Gastrocnemius medialis (tissue), 4 donors: ENCODE results near the gene GPRC5D. TPM values are rescaled to one million over a fixed set of nuclear protein-coding genes. Genes with fewer than 3 reads are reported as not detected.

Source experiments
- ATAC-seq, 2 donors: fragments of 150-250 bp; one replicate each; pipeline ENCODE4 v1.9.1; 2016
- DNase-seq, 2 donors: peaks; one replicate each; pipeline ENCODE4 v3.0.0-alpha.2; 2019
- H3K27ac ChIP-seq, 4 donors: fragments of 200-600 bp; sonication (generic); 1 replicate in 1 of 4; 2 replicates in 3 of 4; pipeline ENCODE4 v1.5.1; 2016 to 2018; ENCODE audit warnings: mild to moderate bottlenecking in 2 of 4, moderate library complexity in 1 of 4
- H3K27me3 ChIP-seq, 3 donors: fragments of 200-600 bp; sonication (generic) in 2 of 3; 1 replicate in 1 of 3; 2 replicates in 2 of 3; pipeline versions ENCODE4 v1.5.1 to v1.6.0; 2016 to 2019; ENCODE audit warnings: mild to moderate bottlenecking in 1 of 3, moderate library complexity in 1 of 3
- H3K36me3 ChIP-seq, 2 donors: fragments of 200-600 bp; sonication (generic) in 1 of 2; one replicate each; pipeline ENCODE4 v1.5.1; 2017 to 2018
- H3K4me1 ChIP-seq, 2 donors: fragments of 200-600 bp; sonication (generic) in 1 of 2; one replicate each; pipeline ENCODE4 v1.5.1; 2016 to 2017; ENCODE audit warnings: mild to moderate bottlenecking in 2 of 2
- H3K4me3 ChIP-seq, 4 donors: fragments of 200-600 bp; sonication (generic) in 3 of 4; 1 replicate in 1 of 4; 2 replicates in 3 of 4; pipeline ENCODE4 v1.5.1; 2016 to 2019; ENCODE audit warnings: mild to moderate bottlenecking in 2 of 4
- H3K9me3 ChIP-seq, 3 donors: fragments of 200-600 bp; sonication (generic) in 2 of 3; 1 replicate in 1 of 3; 2 replicates in 2 of 3; pipeline ENCODE4 v1.5.1; 2016 to 2019
- POLR2A ChIP-seq, 2 donors: fragments of 450-650 bp; IDR thresholded peaks; one replicate each; pipeline ENCODE4 v1.6.1; 2017; ENCODE audit warnings: antibody characterized with exemption in 2 of 2, mild to moderate bottlenecking in 2 of 2, moderate library complexity in 2 of 2
- in situ Hi-C, 4 donors: fragments of 200-750 bp; cut with MboI; loops; one replicate each; pipeline versions ENCODE4 v1.15.0 to v1.8.0; 2017; ENCODE audit warnings: low sequenced_read_pairs in 4 of 4
- intact Hi-C: fragments of 100-400 bp; cut with DNase I; formaldehyde crosslinking; loops from one replicate; pipeline ENCODE4 v1.15.1; 2023; ENCODE audit warnings: low total_unique reads
- microRNA counts, 2 donors: library from miRNA; unstranded; fragments of <30 nt; microRNA quantifications; one replicate each; lab custom pipeline; 2016
- total RNA-seq, 4 donors: library from RNA; depleted of rRNA; stranded (reverse); fragments of >200 nt; gene quantifications; one replicate each; pipeline versions ENCODE4 v1.1.0 to v1.2.3, GENCODE V29; 2016
- TF ChIP-seq, protein P1 (sequence below), 5 experiments: fragments of 450-650 bp in 3 of 5; fragments of 200-600 bp in 2 of 5; sonication (generic) in 2 of 5; IDR thresholded peaks in 4 of 5; conservative IDR thresholded peaks in 1 of 5; 1 replicate in 4 of 5; 2 replicates in 1 of 5; pipeline ENCODE4 v1.5.1; 2016 to 2019; ENCODE audit warnings: antibody characterized with exemption in 5 of 5, mild to moderate bottlenecking in 3 of 5, moderate library complexity in 3 of 5

GPRC5D gene
- total RNA-seq, 4 donors from 2014 or later = not detected

DNA sequence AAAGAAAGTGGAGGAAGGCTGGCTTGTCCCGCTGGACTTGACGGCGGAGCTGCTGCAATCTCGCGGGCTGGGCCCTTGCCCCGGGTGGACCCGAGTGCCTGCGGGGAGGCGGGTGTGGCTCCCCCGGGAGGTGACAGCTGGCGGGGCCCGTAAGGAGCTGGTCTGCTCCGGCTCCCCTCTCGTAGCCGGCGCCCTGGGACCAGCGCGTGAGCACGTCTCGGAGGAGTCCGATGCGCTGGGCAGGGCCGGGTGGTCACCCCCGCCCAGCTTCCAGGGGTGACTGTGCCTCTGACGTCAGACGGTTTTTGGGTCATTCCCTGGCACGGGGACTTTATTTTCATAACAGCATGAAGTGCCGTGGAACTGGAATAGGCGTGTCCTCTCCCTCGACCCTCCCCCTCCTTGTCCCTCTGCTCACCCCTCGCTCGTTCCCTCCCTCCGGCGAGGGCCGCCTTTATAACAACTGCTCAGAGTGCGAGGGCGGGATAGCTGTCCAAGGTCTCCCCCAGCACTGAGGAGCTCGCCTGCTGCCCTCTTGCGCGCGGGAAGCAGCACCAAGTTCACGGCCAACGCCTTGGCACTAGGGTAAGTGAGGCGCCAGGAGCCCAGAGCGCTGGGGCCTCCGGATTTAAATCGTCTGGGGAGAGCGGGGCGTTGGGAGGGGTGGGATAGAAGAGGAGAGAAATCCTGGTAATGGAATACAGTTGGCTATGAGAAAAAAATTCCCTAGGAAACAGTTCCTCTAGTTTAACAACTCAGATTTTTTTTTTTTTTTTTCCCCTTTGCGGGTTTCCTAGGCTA is 60.7 kb downstream of the GPRC5D start, which contains the start of gene GPRC5A:
TSS of gene GPRC5A (plus strand) at position 483 of the 801 bp plus-strand sequence. CDS start 16,688 bp downstream, outside the sequence.
- in situ Hi-C loops (no loop called here), intact Hi-C loops (no loop called here)
- Histone ChIP-seq H3K4me1 (peaks cover 0 to 14% of the 10 kb centered on the region in 2 donors), H3K27ac (peak within 1 kb of the TSS; percentile 30 to 42 (median 39)), H3K4me3 (peak within 1 kb of the TSS; percentile 53 to 59 (median 58)), H3K9me3 (no peaks in the 10 kb centered on the region), H3K27me3 (peaks cover 11 to 15% (median 14%) of the 10 kb centered on the region in 3 donors), H3K36me3 (no peaks in the 10 kb centered on the region)
- DNase-seq (peak; percentile 55 to 69), ATAC-seq (peak; percentile 69 to 76)
- TF ChIP-seq POLR2A (IDR thresholded peaks at IDR 0.05) = peak; percentile 32 to 62
- TF ChIP-seq, protein P1, sequence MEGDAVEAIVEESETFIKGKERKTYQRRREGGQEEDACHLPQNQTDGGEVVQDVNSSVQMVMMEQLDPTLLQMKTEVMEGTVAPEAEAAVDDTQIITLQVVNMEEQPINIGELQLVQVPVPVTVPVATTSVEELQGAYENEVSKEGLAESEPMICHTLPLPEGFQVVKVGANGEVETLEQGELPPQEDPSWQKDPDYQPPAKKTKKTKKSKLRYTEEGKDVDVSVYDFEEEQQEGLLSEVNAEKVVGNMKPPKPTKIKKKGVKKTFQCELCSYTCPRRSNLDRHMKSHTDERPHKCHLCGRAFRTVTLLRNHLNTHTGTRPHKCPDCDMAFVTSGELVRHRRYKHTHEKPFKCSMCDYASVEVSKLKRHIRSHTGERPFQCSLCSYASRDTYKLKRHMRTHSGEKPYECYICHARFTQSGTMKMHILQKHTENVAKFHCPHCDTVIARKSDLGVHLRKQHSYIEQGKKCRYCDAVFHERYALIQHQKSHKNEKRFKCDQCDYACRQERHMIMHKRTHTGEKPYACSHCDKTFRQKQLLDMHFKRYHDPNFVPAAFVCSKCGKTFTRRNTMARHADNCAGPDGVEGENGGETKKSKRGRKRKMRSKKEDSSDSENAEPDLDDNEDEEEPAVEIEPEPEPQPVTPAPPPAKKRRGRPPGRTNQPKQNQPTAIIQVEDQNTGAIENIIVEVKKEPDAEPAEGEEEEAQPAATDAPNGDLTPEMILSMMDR (IDR thresholded peaks at IDR 0.05 in 4 of 5, conservative IDR thresholded peaks at IDR 0.05 in 1 of 5) = no peak

MicroRNAs within 50 kb of the gene (microRNA counts, 767-probe panel; counts per million panel counts)
- 356 to 448 counts per million in 2 donors for microRNA hsa-miR-614 (lab: Ali Mortazavi, UCI)

Other genes starting within 250 kb of the GPRC5D start
- 10 to 100 TPM; 43.6 to 76.4 (median 56.6) TPM for gene CDKN1B, start 234.8 kb downstream of the GPRC5D start, total RNA-seq
- 10 to 100 TPM; 25.8 to 73.7 (median 67.7) TPM for gene APOLD1, start 166.5 kb downstream of the GPRC5D start, total RNA-seq
- 10 to 100 TPM; 37.1 to 75.4 (median 58.3) TPM for gene DDX47, start 138.8 kb downstream of the GPRC5D start, total RNA-seq
- gene GPRC5A, start 60.6 kb downstream of the GPRC5D start, total RNA-seq = 1 to 10 TPM in 1 of 4 donors, under 1 TPM in 3; 0.23 to 5.8 (median 0.52) TPM
- 10 to 100 TPM in 2 of 4 donors, 1 to 10 TPM in 2; 3.8 to 15.8 (median 9.9) TPM for gene HEBP1, start 48.1 kb upstream of the GPRC5D start, total RNA-seq
- gene FAM234B, start 92.2 kb upstream of the GPRC5D start, total RNA-seq = 1 to 10 TPM; 1.8 to 3.5 (median 2.5) TPM
- not detected for gene GSG1, start 151.5 kb upstream of the GPRC5D start, total RNA-seq
- 100 to 1,000 TPM in 1 of 4 donors, 10 to 100 TPM in 3; 33.5 to 111 (median 73.6) TPM for gene EMP1, start 244.6 kb upstream of the GPRC5D start, total RNA-seq